Measurements from ENCODE around the gene PCSK4. TPM values are rescaled to one million over a fixed set of nuclear protein-coding genes. Genes with fewer than 3 reads are reported as not detected.

The PCSK4 gene
- total and polyA plus RNA-seq, 2 of the 13 experiments (the other 11 are each of a cell fraction or from before 2014, with no cell fraction given): 2.0 to 2.7 TPM

GRCh38 chr19:1445185-1445931 is 44.8 kb downstream of the PCSK4 start (continued):
- no peak for TF ChIP-seq ZNF18 (CRISPR knock-in tag; IDR thresholded peaks at IDR 0.05; ENCODE audit: insufficient replicate concordance)
- no peak for TF ChIP-seq ZFYVE20 (CRISPR knock-in tag; IDR thresholded peaks at IDR 0.05; ENCODE audit: borderline replicate concordance, low read depth)
- TF ChIP-seq ERF (CRISPR knock-in tag; IDR thresholded peaks at IDR 0.05): peak; percentile 33; the same call in 1 of the 2 replicates
- TF ChIP-seq RFXAP (CRISPR knock-in tag; IDR thresholded peaks at IDR 0.05; ENCODE audit: borderline replicate concordance): no peak
- no peak for TF ChIP-seq MZF1 (CRISPR knock-in tag; IDR thresholded peaks at IDR 0.05; ENCODE audit: borderline replicate concordance)
- TF ChIP-seq KLF16 (CRISPR knock-in tag; IDR thresholded peaks at IDR 0.05): peak in 1 of 2 experiments; percentile 73; a peak in 1 of 4 replicates
- no peak for TF ChIP-seq RFXANK (CRISPR knock-in tag; IDR thresholded peaks at IDR 0.05)
- TF ChIP-seq THRA (CRISPR knock-in tag; IDR thresholded peaks at IDR 0.05; ENCODE audit: borderline replicate concordance): no peak
- TF ChIP-seq PCBP1 (IDR thresholded peaks at IDR 0.05; ENCODE audit: borderline replicate concordance, low read depth, low read length): no peak
- peak; percentile 70; the same call in 1 of the 2 replicates for TF ChIP-seq ZNF274 (CRISPR knock-in tag; IDR thresholded peaks at IDR 0.05)
- TF ChIP-seq ZNF780A (CRISPR knock-in tag; IDR thresholded peaks at IDR 0.05): no peak
- no peak for TF ChIP-seq ZNF616 (CRISPR knock-in tag; IDR thresholded peaks at IDR 0.05; ENCODE audit: low read depth)
- TF ChIP-seq TIGD3 (CRISPR knock-in tag; IDR thresholded peaks at IDR 0.05; ENCODE audit: borderline replicate concordance): peak; percentile 44; the same call in 1 of the 2 replicates
- TF ChIP-seq MXD1 (CRISPR knock-in tag; IDR thresholded peaks at IDR 0.05): no peak
- TF ChIP-seq TFAP4 (IDR thresholded peaks at IDR 0.05; ENCODE audit: borderline replicate concordance, low read depth): no peak
- no peak for TF ChIP-seq TOE1 (CRISPR knock-in tag; IDR thresholded peaks at IDR 0.05)
- TF ChIP-seq NFAT5 (CRISPR knock-in tag; IDR thresholded peaks at IDR 0.05): 0 out of 2 replicates have a peak, but pooled peaks have one; percentile 26

Data from HepG2 (cell line).